ENCODE data around the gene LARGE1.

The LARGE1 gene

GRCh38 chr22:33659448-33659847 lies 260.8 kb downstream of the LARGE1 start:
- no peak for DNase-seq (ENCODE audit: low read depth, low spot score)

- DNase-seq (ENCODE audit: low read depth, low spot score) = no peak
Measured at GRCh38 chr22:33658775-33659174, 261.5 kb downstream of the LARGE1 start.

GRCh38 chr22:33657670-33658069 lies 262.6 kb downstream of the LARGE1 start:
- no peak for DNase-seq (ENCODE audit: low read depth, low spot score)

- DNase-seq (ENCODE audit: low read depth, low spot score) = no peak
Measured at GRCh38 chr22:33656808-33657628, 263.3 kb downstream of the LARGE1 start.

- no peak for DNase-seq (ENCODE audit: low read depth, low spot score)
Measured at GRCh38 chr22:33654173-33654895, 265.9 kb downstream of the LARGE1 start.

- DNase-seq (ENCODE audit: low read depth, low spot score) = no peak
Measured at GRCh38 chr22:33653532-33654063, 266.7 kb downstream of the LARGE1 start.

GRCh38 chr22:33652615-33653014 lies 267.7 kb downstream of the LARGE1 start:
- DNase-seq (ENCODE audit: low read depth, low spot score) = no peak

- DNase-seq (ENCODE audit: low read depth, low spot score) = no peak
Measured at GRCh38 chr22:33650244-33650643, 270.0 kb downstream of the LARGE1 start.

GRCh38 chr22:33648478-33648877 lies 271.8 kb downstream of the LARGE1 start:
- no peak for DNase-seq (ENCODE audit: low read depth, low spot score)

GRCh38 chr22:33640900-33641299 lies 279.4 kb downstream of the LARGE1 start:
- DNase-seq (ENCODE audit: low read depth, low spot score) = no peak

GRCh38 chr22:33639588-33640254 lies 280.6 kb downstream of the LARGE1 start:
- no peak for DNase-seq (ENCODE audit: low read depth, low spot score)

- DNase-seq (ENCODE audit: low read depth, low spot score) = no peak
Measured at GRCh38 chr22:33635766-33636165, 284.5 kb downstream of the LARGE1 start.

GRCh38 chr22:33631777-33632176 lies 288.5 kb downstream of the LARGE1 start:
- no peak for DNase-seq (ENCODE audit: low read depth, low spot score)

GRCh38 chr22:33625959-33626358 lies 294.3 kb downstream of the LARGE1 start:
- no peak for DNase-seq (ENCODE audit: low read depth, low spot score)

GRCh38 chr22:33620085-33620484 lies 300.2 kb downstream of the LARGE1 start:
- DNase-seq (ENCODE audit: low read depth, low spot score) = no peak

- DNase-seq (ENCODE audit: low read depth, low spot score) = no peak
Measured at GRCh38 chr22:33606504-33606903, 313.8 kb downstream of the LARGE1 start.

GRCh38 chr22:33605666-33606065 lies 314.6 kb downstream of the LARGE1 start:
- DNase-seq (ENCODE audit: low read depth, low spot score) = no peak

GRCh38 chr22:33605221-33605620 lies 315.1 kb downstream of the LARGE1 start:
- no peak for DNase-seq (ENCODE audit: low read depth, low spot score)

- no peak for DNase-seq (ENCODE audit: low read depth, low spot score)
Measured at GRCh38 chr22:33601062-33601461, 319.2 kb downstream of the LARGE1 start.

- no peak for DNase-seq (ENCODE audit: low read depth, low spot score)
Measured at GRCh38 chr22:33600595-33600994, 319.7 kb downstream of the LARGE1 start.

- DNase-seq (ENCODE audit: low read depth, low spot score) = no peak
Measured at GRCh38 chr22:33600113-33600512, 320.2 kb downstream of the LARGE1 start.

GRCh38 chr22:33599596-33599995 lies 320.7 kb downstream of the LARGE1 start:
- DNase-seq (ENCODE audit: low read depth, low spot score) = no peak
